Fibroblast of skin of right quadriceps (primary cell): Measurements from ENCODE around the gene S100A13.
"Not testable (repeated sequence)": the region's sequence is repeated elsewhere in the genome, so short reads cannot be mapped to it uniquely, and the experiment has no call there.

Experiments used
- DNase-seq: peaks from one replicate; pipeline ENCODE4 v3.0.0-alpha.2; 2013

The S100A13 gene

DNA sequence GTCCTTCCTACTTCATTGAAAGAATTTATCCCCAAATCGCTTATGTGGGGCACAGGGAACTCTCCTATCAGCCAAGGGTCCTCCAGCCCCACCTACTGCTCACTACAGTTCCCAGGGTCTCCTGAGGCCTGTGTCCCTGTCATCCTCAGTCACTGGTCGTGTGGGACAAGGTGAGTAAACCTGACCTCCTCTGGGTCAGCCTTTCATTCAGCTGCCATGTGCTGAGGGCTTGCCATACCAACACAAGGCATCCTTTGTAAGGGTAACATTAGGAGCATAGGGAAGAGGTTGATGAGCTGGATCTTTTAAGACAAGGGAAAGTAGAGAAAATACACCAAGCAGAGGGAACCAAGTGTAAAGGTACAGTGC lies 20.0 kb upstream of the S100A13 start:
- DNase-seq: no peak

GRCh38 chr1:153646672-153647345 lies 19.5 kb upstream of the S100A13 start:
- no peak for DNase-seq

DNA sequence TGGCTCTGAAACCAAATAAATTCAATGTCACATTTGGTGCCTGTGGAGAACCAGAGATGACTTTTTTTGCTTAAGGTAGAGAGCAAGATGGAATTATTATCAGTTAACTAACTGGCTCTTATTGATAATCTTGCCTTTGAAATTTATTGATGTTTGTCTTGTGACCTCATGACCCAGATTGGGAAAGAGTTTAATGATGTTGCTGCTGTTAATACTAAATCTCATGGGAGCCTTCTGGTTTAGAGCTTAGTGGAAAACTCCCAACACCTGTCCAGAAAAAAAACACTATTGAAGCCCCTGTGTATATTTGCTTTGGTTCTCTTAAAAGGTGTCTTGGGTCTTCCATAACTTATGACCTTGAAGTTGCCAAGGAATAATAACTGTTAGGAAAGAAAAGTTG lies 16.5 kb upstream of the S100A13 start:
- no peak for DNase-seq

GRCh38 chr1:153643100-153643499 lies 15.8 kb upstream of the S100A13 start:
- no peak for DNase-seq

DNA sequence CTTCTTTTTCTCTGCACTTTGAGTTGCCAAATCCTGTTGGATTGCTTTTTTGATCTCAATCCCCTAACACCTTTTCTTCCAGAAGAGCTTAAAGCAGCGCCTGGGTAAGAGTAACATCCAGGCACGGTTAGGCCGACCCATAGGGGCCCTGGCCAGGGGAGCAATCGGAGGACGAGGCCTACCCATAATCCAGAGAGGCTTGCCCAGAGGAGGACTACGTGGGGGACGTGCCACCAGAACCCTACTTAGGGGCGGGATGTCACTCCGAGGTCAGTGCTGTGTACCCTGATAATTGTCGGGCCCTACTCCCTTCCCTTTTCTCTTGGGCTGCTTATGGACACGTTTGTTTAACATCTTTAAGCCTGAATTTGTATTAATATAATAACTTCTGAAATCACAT lies 14.9 kb upstream of the S100A13 start:
- DNase-seq: no peak

GRCh38 chr1:153640861-153641260 lies 13.6 kb upstream of the S100A13 start:
- no peak for DNase-seq

GRCh38 chr1:153640213-153640612 lies 12.9 kb upstream of the S100A13 start:
- DNase-seq: not testable (repeated sequence)

- no peak for DNase-seq
These were observed 12.0 kb upstream of the S100A13 start for GRCh38 chr1:153639280-153639679.

DNA sequence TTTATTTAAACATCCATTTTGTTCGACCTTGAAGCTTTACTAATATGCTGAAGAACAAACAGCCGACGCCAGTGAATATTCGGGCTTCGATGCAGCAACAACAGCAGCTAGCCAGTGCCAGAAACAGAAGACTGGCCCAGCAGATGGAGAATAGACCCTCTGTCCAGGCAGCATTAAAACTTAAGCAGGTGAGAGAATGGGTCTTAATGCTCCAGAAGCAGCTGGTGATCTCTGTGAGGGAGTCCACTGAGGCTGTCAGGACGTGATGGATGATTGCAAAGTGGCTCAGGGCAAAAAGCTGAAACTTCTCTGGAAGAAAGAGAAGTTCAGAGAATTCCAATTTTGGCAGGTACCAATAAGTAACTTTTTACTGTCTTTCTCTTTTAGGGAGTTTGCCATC lies 11.0 kb upstream of the S100A13 start:
- DNase-seq: no peak

GRCh38 chr1:153636312-153636711 lies 9.0 kb upstream of the S100A13 start:
- no peak for DNase-seq

DNA sequence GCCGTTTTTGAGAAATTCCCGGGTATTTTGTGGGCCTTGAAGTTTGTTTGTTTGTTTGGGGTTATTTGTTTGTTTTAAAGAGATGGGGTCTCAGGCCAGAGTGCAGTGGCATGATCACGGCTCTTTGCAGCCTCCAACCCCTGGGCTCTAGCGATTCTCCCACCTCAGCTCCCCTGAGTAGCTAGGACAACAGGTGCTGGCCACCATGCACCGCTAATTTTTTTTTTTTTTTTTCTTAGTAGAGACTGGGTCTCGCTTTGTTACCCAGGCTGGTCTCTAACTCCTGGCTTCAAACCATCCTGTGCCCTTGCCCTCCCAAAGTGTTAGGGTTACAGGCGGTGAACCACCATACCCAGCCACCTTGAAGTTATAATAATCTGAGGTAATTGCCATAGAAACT lies 8.6 kb upstream of the S100A13 start:
- no peak for DNase-seq

DNA sequence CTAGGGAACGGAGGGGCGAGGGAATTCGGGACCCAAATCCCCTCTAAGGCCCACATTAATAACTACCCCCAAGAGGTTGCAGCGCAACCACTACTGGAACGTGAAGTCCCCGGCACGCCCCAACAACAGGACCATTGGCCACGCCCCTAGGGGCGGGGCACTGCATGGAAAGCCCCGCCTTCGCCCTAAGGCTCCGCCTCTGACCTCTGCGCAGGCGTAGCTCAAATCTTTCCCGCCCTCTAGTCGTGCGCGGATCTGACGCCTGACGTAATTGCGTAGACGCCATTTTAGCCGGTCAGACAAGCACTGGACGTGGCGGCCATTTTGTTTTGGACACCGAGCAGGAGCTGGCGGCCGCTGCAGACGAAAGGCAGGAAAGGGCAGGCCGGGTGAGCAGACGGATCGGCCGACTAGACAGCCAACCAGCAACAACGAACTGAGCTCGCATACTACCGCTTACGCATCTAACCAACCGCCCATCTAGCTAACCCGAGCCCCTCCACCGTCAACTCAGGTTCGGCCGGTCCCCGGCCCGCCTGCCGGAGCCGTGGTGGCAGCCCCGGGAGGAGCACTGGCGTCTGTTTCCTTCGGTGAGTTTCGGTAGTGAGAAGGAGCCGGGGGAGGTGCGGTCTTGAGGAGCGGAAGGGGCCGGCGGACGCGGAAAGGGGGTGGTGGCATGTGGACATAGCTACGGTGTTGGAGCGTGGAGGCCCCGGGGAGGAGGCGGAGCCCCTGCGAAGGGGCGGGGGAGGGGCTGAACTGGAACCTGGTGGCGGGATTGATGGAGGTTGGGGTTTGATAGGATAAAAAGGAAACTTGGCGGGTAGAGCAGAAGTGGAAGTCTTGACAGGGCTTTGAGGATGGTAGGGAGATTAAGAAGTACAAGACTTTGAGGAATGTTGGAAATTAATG lies 6.7 kb upstream of the S100A13 start, which contains the start of gene CHTOP:
TSS of gene CHTOP (plus strand) at position 313 of the 912 bp plus-strand sequence. CDS start 2,523 bp downstream, outside the sequence.
- DNase-seq: peak; percentile 99

GRCh38 chr1:153633161-153633753 lies 6.0 kb upstream of the S100A13 start:
- DNase-seq: no peak

DNA sequence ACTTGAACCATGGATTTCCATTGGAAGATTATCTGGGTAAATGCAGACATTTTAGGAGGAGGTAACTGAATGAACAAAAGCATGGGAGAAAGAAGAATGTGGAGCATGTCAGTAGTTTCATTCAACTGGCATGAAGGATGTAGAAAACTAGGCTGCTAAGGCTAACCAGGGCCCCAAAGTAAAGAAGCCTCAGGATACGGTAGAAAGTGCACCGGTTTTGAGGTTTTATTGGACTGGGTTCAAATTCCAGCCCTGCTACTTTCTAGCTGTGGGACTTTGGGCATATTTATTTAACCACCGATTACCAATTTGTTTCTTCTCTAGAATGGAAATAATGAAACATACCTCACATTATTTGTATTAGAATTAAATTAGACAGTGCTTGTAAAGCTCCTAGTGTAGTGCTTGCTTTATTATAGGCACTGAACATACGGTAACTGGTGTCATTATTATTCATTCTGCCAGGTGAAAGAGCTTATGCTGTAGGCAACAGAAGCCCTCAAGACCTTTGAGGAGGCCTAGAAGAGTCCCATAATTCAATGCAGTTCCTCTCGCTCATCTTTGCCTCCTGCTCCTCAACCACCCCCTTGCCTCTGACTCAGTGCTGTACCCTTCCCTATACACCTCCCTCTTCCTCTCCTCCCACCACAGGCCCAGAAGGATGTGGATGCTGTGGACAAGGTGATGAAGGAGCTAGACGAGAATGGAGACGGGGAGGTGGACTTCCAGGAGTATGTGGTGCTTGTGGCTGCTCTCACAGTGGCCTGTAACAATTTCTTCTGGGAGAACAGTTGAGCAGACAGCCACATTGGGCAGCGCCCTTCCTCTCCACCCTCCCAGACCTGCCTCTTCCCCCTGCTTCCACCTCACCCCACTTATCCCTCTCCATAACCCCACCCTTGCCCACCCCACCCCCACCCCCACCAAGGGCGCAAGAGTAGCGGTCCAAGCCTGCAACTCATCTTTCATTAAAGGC lies 4.0 kb upstream of the S100A13 start:
- no peak for DNase-seq

DNA sequence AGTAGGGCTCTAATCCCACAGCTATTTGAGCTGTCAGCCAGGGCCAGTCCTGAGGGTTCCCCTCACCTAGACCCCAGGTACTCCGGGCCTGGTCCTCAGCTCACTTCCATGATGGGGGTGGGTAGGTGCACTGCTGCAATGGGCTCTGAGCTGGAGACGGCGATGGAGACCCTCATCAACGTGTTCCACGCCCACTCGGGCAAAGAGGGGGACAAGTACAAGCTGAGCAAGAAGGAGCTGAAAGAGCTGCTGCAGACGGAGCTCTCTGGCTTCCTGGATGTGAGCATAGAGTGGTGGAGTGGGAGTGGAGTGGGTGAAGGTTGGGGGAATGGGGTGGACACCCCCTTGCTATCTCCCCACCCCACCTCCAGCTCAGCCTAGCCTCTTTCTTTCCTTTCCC lies 3.1 kb upstream of the S100A13 start:
- no peak for DNase-seq

DNA sequence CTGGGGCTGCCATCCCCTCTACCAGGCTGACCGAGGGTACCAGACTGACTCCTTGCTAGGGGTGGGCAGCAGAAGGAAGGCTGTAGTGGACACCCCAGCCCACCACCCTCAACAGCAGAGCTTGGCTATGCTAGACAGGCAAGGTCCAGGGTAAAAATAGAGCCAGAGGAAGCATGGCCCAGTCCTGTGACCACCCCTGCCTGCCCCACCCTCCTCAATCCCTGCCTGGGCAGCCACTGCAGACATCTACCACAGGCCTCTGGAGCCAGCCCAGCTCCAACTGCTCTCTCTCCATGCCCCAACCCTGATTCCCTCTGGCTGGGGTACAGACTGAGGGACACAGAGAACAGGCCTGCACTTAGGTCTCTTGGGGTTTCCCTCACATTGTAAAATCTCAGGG lies 2.7 kb upstream of the S100A13 start:
- DNase-seq: no peak

DNA sequence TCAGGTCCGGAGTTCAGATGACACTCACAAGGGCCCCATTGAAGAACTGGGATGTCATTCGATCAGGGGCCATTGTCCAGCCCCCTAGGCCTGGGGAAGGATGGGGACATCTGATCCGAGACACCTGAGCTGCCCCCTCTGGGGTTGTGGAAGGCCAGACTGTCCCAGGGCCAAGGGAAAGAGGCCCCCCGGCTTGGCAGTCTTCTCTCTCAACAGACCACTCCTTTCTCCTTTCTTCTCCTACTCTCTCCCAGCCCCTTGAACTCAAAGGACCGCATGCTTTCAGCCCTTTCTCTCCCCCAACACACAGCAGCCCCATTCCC lies 2.0 kb upstream of the S100A13 start:
- no peak for DNase-seq

GRCh38 chr1:153628638-153629342 lies 1.5 kb upstream of the S100A13 start:
- no peak for DNase-seq

DNA sequence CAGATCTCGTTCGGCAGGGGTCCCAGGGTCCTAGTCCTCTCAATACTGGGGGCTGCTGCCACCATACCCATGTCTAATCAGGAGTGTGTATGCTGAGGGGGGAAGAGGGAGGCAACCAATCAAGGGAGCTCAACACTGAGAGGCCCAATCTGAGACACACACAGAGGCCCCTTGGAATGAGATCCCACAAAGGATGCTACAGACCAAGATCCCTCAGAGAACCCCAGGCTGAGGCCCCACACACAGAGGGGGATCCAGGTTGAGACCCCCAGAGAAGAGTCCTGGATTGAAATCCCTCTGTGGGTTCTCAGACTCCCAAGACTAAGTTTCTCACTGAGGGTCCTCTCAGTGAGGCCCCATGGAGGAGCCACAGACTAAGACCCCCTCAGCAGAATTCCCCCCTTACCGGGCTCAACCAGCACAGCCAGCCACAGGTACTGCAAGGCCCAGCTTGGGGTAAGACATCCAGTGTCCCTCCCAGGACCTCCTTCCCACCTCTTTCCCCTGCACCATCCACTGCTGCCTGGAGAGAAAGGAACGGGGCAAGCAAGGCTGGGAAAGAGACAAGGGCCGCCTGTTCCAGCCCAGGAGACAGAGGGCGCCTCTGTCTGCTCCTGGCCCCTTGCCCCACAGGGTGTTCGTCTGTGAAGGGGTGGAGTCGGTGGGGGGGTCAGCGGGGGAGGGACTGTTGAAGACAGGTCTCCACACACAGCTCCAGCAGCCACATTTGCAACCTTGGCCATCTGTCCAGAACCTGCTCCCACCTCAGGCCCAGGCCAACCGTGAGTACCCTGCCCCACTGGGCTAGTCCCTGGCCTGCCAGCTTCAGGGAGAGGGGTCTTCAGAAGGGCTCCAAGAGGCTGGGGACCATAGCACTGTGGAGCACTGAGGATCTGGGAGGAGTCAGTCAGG lies 666 bp upstream of the S100A13 start, which contains the start of gene S100A1:
TSS of gene S100A1 (plus strand) at position 720 of the 912 bp plus-strand sequence. CDS start 2,088 bp downstream, outside the sequence.
- DNase-seq: no peak

- no peak for DNase-seq
These were observed 815 bp downstream of the S100A13 start for GRCh38 chr1:153626477-153626903.
